SKM-1 (cell line): Measurements from ENCODE around the gene EIF4A2.
"Not testable (repeated sequence)": the region's sequence is repeated elsewhere in the genome, so short reads cannot be mapped to it uniquely, and the experiment has no call there.

Experiments used
- DNase-seq: peaks from one replicate; lab custom pipeline; 2025; ENCODE audit not compliant: unreplicated experiment; lab: John Stamatoyannopoulos, UW

EIF4A2 gene

GRCh38 chr3:186784820-186785494 lies 1.6 kb downstream of the EIF4A2 start:
- DNase-seq, result no peak

GRCh38 chr3:186785495-186786018 lies 2.2 kb downstream of the EIF4A2 start:
- no peak for DNase-seq

DNA sequence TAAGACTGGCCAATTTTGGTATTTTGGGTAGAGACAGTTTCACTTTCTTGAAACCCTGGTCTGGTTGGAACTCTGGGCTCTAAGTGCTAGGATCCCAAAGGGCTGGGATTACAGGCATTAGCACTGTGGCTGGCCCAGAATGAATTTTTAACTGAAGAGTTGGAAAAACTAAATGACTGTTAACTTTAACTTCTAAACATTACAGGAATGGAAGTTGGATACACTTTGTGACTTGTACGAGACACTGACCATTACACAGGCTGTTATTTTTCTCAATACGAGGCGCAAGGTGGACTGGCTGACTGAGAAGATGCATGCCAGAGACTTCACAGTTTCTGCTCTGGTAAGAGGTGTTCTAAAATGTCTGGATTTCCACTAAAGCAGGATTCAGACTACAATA lies 3.5 kb downstream of the EIF4A2 start:
- no peak for DNase-seq

DNA sequence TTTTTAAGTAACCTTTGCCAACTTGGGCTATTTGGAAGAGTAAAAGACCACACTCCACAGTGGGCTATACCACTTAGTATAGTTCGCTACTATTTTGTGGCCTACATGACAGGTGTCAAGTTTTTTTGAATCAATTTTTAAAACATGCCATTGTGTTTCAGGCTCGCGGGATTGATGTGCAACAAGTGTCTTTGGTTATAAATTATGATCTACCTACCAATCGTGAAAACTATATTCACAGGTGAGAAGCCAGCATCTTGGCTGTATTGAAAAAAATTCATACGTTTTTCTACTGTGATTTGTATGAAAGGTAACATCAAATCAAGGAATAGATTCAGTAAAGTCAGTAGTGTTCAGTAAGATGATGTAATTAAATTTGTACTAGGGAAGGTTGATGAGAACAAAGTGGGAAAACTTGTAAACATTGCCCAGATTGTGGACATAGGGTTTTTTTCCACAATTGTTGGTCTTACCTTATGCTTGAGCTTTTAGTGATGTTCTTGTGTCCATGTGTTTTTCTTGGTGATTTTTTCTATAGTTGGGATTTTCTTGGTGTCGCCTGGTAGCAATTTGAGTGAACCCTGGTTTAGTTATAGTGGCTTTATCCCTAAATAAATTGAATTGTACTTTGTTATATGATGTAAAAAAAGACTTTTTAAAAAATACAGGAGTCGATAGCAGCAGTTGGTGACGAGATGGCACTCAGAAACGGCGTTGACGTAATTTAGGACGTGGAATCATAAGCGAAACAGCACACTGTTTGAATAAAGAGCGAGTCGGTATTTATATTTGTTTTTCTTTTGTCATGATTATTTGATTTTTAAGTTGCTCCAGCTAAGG lies 4.5 kb downstream of the EIF4A2 start:
- no peak for DNase-seq

- DNase-seq, result no peak
Measured at GRCh38 chr3:186788482-186789370, 5.3 kb downstream of the EIF4A2 start.

DNA sequence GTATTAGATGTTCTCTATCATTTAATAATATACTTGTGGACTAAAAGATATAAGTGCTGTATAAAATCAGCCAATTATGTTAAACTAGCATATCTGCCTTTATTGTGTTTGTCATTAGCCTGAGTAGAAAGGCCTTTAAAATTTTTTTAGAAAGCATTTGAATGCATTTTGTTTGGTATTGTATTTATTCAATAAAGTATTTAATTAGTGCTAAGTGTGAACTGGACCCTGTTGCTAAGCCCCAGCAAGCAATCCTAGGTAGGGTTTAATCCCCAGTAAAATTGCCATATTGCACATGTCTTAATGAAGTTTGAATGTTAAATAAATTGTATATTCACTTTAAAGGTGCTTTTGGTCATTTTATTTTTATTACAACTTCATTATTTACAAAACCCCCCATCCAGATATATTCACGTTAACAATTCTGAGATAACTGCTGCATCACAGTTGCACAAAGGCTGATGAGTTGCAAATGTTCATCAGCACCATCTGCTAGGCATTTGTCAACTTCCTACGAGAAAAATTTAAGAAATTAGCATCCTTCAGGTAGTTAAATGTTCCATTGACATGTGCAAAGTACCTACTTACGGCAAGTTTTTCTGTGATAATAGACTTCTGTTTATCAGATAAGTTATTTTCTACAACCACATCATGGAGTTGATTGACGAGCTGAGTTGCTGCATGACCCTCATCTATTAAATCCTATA lies 6.3 kb downstream of the EIF4A2 start:
- no peak for DNase-seq

- DNase-seq, result no peak
Measured at GRCh38 chr3:186790261-186790981, 7.0 kb downstream of the EIF4A2 start.

- no peak for DNase-seq
Measured at GRCh38 chr3:186798239-186798874, 15.0 kb downstream of the EIF4A2 start.

GRCh38 chr3:186800285-186800684 lies 16.9 kb downstream of the EIF4A2 start:
- no peak for DNase-seq

DNA sequence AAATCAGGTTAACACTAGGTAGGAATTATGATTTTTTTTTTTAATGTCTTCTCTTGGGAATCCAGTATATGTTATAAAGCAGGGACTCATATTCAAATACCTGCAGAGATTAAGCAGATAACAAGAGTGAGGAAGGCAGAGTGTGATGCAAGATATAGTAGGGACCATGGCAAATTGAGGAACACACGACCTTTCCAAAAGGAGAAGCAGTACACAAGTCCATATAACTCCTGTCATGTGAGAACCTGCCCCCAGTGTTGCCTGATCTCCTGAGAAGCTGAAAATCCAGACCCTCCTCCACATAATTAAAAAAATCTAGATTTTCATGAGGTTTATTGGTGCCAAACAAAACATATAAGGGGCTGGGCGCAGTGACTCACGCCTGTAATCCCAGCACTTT lies 19.3 kb downstream of the EIF4A2 start:
- no peak for DNase-seq

DNA sequence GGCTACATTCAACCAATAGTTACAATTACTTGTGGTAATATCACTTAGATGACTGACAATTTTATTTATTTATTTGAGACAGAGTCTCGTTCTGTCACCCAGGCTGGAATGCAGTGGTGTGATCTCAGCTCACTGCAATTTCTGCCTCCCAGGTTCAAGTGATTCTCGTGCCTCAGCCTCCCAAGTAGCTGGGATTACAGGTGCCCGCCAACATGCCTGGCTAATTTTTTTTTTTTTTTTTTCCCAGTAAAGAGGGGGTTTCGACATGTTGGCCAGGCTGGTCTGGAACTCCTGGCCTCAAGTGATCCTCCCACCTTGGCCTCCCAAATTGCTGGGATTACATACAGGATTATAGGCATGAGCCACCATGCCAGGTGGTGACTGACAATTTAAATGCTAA lies 20.1 kb downstream of the EIF4A2 start:
- not testable (repeated sequence) for DNase-seq

GRCh38 chr3:186806089-186807055 lies 23.0 kb downstream of the EIF4A2 start, which contains the start of gene RFC4:
TSS of gene RFC4 (minus strand) at chr3:186806482. CDS start at chr3:186804713, 1,769 bp downstream.
- DNase-seq, result peak; percentile 33

DNA sequence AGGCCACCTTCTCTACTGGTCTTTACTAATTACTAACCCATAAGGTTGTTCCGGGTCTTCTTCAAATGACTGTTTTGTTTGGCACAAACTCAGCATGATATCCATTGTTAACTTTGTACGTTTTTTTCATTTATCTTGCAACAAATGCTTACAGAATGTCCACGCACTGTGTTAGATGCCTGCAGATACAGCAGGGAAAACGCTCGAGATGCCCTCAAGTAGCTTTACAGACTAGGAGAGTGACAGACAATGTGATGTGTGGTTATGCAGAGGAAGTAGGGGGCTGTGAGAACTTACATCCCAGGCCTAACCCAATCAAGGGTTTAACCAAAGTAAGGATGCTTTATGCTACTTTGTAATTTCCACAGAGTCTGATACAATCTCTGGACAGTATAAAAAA lies 23.9 kb downstream of the EIF4A2 start:
- DNase-seq, result no peak

- DNase-seq, result no peak
Measured at GRCh38 chr3:186810336-186810996, 27.1 kb downstream of the EIF4A2 start.

GRCh38 chr3:186811313-186811712 lies 27.9 kb downstream of the EIF4A2 start:
- not testable (repeated sequence) for DNase-seq

DNA sequence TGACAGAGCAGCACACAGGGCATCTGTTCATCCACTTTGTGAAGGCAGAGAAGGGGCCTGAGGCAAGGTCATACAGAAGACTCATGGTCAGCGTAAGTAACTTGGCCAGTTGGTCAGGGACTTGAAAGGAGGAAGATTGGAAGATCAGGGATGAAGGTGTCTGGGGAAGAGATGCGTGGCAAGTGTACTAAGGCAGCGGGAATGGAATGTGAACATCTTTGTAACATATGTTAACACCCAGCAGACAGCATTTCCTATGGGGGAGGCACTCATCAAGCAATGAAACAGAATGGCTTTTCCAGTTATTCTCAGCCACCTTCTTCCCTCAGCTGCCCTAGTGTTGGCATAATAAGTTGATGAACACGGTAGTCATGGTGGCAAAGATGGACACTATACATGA lies 30.7 kb downstream of the EIF4A2 start:
- DNase-seq, result no peak

- DNase-seq, result peak; percentile 61
Measured at GRCh38 chr3:186815435-186815834, 32.1 kb downstream of the EIF4A2 start.

DNA sequence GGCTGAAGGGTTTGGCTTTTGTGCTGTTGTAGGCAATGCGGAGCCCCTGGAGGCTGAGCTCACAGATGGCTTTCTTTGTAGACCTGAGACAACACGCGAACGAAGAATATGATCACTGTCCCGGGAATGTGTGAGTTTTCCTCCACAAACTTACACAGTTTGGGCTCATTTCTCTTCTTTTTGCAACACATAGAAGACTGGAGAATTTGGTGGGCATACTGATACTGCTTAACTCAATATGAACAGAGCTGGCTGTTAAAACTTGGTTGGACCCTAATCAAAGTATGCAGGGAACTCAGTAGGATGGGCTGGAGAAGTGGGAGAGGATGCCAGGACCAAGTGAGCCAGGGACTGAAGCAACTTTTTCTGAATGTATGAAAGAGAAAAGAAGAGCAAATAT lies 35.1 kb downstream of the EIF4A2 start:
- DNase-seq, result no peak
